ENCODE results near the gene LRRC49.

The LRRC49 gene

DNA sequence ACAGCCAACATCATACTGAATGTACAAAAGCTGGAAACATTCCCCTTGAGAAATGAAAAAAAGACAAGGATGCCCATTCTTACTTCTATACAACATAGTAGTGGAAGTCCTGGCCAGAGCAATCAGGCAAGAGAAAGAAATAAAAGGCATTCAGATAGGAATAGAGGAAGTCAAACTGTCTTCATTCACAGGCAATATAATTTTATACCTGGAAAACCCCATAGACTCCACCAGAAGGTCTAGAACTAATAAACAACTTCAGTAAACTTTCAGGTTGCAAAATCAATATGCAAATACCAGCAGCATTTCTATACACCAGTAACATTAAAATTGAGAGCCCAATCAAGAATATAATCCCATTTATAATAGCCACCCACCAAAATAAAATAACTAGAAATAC lies 195.5 kb downstream of the LRRC49 start:
- no peak for DNase-seq (ENCODE audit: low read depth in 3 of 3)

DNA sequence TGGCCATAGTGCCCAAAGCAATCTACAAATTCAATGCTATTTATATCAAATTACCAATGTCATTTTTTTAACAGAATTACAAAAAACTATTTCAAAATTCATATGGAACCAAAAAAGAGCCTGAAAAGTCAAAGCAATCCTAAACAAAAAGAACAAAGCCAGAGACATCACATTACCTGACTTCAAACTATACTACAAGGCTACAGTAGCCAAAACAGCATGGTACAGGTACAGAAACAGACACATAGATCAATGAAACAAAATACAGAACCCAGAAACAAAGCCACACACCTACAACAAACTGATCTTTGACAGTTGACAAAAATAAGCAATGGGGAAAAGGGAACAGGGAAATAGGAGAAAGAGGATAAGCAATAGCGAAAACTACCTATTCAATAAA lies 196.1 kb downstream of the LRRC49 start:
- DNase-seq (ENCODE audit: low read depth in 3 of 3), result no peak

DNA sequence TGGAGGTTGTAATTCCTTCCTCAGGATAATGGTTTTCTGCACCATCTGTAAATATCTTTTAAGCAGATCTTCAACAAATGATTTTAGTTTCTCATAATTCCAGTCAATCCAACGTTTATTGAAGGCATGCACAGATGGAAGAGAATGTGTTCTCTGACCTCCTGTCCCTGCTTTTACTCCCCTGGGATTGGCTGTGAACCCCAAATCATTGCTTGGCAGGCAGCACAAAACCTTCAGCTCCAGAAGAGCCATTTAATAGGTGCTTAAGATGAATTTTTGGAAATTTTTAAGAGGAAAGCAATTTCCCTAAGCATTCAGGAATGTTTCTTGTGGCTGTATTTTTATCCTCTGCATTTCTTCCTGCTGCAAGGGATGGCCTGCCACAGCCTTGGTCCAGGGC lies 197.2 kb downstream of the LRRC49 start:
- no peak for DNase-seq (ENCODE audit: low read depth in 3 of 3)

DNA sequence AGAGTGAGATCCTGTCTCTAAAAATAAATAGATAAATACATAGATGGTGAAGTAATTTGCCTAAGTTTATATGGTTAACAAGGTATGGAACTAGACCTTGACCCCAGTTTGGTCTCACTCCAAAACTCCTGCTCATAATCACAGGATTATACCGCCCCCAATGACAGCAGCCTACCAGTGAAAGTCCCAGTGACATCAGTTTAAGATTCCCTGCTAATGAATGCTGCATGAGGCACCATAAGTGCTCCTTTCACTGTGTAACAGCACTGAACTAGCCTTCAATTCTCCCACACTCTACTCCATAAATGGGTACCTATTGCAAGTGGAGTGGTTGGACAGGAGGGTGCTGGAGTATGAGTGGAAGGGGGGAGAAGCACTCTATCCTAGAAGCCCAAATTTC lies 199.0 kb downstream of the LRRC49 start:
- DNase-seq (ENCODE audit: low read depth in 3 of 3), result no peak

DNA sequence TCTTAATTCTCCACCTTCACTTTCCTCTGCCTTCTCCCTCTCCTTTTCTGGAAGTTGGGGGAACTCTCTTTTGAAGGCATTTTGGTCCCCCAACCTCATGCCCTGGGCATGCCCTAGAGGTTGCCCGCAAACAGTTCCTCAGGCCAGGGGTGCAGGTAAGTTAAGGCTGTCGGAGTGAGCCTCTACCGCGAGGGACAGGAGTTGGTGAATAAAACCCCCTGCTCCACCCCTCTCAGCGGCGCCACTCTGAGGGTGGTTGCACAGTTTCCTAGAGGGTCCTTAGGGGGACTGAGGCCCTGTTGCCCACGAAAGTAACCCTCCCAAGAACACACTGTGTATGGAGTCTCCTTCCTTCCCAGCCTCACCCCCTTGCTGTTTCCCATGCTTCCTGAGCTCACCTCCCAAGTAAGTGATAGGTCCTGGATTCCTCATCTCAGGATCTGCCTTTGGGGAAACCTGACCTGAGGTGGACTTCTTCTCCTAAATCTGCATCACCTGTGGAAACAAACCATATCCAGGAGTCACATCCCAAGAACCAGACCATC lies 199.5 kb downstream of the LRRC49 start:
- DNase-seq (ENCODE audit: low read depth in 3 of 3), result no peak

DNA sequence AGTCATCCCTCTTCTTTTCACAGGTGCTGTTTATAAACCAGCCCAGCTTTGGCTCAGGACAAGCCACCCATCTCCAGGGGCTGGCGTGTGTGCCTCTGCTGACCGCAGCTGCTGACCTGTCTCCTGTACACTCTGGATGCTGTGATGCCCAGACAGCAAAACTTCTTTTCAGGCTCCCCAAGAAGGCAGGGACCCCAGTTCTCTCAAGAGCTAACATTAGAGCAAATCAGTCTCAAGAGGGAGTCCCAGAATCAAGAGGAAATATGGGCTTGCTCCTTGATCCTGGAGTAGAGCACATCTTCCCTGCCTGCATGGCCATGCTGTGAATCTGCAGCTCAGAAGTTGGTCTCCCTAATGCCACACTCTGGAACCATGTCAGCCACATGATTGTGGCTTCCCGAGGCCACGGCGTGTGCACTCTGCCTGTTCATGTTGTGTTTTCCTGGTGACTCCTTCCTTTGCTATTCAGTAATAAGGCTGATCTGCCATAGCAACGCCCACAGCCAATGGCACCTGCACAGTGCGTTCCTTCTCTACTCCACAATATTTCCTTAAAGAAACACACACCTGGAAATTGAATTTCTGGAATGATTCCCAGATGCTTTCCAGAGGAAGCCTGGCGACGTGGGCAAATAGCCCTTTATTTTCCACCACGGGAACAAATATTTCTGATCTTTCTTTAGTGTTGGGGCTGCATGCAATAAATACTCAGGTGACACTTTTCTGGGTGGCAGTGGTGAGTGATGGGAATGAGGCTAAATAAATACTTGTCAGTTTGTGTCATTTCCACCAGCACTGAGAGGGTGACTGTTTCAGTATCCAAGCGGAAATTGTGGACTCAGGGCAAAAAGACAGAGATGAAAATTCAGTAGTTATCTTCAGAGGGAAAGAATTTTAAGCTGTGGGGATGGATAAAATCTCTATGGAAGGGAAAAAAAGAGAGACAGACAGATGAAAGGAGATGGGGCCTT lies 200.7 kb downstream of the LRRC49 start:
- DNase-seq (ENCODE audit: low read depth in 3 of 3), result no peak

DNA sequence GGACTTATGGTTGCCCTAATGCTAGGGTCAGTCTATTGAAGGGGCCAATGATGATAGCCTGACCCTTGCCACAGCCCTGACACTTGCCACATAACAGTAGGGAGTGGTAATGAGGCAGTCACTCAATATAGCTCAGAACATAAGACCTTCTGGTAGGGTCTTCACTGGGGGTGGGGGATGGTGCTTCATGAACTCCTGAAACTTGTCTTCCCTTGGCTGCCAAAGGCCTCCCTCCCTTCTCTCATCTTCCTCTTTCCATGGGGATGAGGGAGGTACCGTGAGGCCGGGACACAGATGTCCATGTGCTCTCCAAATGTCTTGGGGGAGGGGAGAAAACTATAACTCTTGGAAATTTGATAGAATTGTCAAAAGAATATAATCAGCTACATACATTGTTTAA lies 201.5 kb downstream of the LRRC49 start:
- DNase-seq (ENCODE audit: low read depth in 3 of 3), result no peak

DNA sequence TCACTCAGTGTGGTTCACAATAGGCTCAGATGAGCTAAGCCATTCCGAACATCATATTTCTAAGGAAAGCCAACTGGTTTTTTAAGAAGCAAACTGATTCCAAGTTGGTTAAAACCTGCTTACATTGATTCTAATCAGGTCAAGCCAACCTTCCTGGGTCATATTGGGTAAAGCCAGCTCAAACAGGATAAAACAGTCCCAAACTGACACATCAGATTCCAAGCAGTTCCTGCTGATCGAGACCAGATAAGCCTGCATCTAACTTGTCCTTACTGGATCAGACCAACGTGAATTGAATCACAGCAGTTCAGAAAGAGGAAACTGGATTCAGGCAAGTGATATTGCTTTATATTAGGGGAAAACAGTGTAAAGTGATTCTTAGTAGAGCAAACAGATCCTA lies 204.1 kb downstream of the LRRC49 start:
- no peak for DNase-seq (ENCODE audit: low read depth in 3 of 3)

- DNase-seq (ENCODE audit: low read depth in 3 of 3), result no peak
Observed at GRCh38 chr15:71097890-71098289, 205.3 kb downstream of the LRRC49 start.

GRCh38 chr15:71098920-71099319 lies 206.3 kb downstream of the LRRC49 start:
- no peak for DNase-seq (ENCODE audit: low read depth in 3 of 3)
